ENCODE data around the gene RASA3. TPM values are rescaled to one million over a fixed set of nuclear protein-coding genes. Genes with fewer than 3 reads are reported as not detected.

The RASA3 gene
- total RNA-seq, 4 donors from 2014 or later: 29.5 to 38.1 (median 34.6) TPM

DNA sequence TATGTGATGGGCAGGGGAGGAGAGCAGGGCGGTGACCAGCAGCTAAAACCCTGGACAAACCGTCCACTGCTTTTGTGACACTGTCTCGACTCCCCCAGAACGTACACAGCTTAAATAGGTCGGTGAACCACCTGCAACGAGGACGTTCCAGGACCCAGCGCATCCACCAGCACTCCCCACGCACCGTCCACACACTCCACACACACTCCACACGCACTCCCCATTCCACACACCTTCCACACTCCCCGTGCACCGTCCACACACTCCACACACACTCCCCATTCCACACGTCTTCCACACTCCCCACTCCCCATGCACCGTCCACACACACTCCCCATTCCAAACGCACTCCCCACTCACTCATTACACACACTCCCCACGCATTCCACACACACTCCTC is 120.3 kb downstream of the RASA3 start:
- Histone ChIP-seq H3K4me1 (no peaks in the 10 kb centered on the region), H3K9me3 (no peaks in the 10 kb centered on the region), H3K27ac (replicated peaks in 1 of 4) (no peak overlapping the region), H3K4me3 (no peak overlapping the region), H3K36me3 (peaks cover 36 to 79% (median 65%) of the 10 kb centered on the region in 4 donors), H3K27me3 (peaks cover 0 to under 1% (median 0%) of the 10 kb centered on the region in 4 donors)
- TF ChIP-seq, protein P1, sequence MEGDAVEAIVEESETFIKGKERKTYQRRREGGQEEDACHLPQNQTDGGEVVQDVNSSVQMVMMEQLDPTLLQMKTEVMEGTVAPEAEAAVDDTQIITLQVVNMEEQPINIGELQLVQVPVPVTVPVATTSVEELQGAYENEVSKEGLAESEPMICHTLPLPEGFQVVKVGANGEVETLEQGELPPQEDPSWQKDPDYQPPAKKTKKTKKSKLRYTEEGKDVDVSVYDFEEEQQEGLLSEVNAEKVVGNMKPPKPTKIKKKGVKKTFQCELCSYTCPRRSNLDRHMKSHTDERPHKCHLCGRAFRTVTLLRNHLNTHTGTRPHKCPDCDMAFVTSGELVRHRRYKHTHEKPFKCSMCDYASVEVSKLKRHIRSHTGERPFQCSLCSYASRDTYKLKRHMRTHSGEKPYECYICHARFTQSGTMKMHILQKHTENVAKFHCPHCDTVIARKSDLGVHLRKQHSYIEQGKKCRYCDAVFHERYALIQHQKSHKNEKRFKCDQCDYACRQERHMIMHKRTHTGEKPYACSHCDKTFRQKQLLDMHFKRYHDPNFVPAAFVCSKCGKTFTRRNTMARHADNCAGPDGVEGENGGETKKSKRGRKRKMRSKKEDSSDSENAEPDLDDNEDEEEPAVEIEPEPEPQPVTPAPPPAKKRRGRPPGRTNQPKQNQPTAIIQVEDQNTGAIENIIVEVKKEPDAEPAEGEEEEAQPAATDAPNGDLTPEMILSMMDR (IDR thresholded peaks at IDR 0.05): no peak
- TF ChIP-seq POLR2AphosphoS5 (IDR thresholded peaks at IDR 0.05): no peak
- TF ChIP-seq POLR2A (IDR thresholded peaks at IDR 0.05; ENCODE audit: low read depth): no peak
- no peak for TF ChIP-seq EP300 (IDR thresholded peaks at IDR 0.05)
- DNase-seq (ENCODE audit: extremely low spot score): no peak
- intact Hi-C loops (cut with DNase I): no loop called here
- WGBS: 94% methylated on average over 17 of the region's 17 CpGs

- Histone ChIP-seq H3K27me3 (no peaks in the 10 kb centered on the region), H3K9me3 (no peaks in the 10 kb centered on the region), H3K27ac (replicated peaks in 1 of 4) (no peak overlapping the region), H3K36me3 (peaks cover 28 to 70% (median 56%) of the 10 kb centered on the region in 4 donors), H3K4me3 (no peak overlapping the region), H3K4me1 (no peaks in the 10 kb centered on the region)
- intact Hi-C loops (cut with DNase I): no loop called here
- no peak for DNase-seq (ENCODE audit: extremely low spot score)
- 92% methylated on average over 19 of the region's 19 CpGs for WGBS
- TF ChIP-seq POLR2AphosphoS5 (IDR thresholded peaks at IDR 0.05): no peak
- TF ChIP-seq, protein P1 (IDR thresholded peaks at IDR 0.05): no peak
- no peak for TF ChIP-seq POLR2A (IDR thresholded peaks at IDR 0.05; ENCODE audit: low read depth)
- no peak for TF ChIP-seq EP300 (IDR thresholded peaks at IDR 0.05)
Measured at GRCh38 chr13:114011226-114011625, 121.2 kb downstream of the RASA3 start.

GRCh38 chr13:114010401-114011101 is 121.9 kb downstream of the RASA3 start:
- H3K27me3 ChIP-seq: no peaks in the 10 kb centered on the region
- H3K4me3 ChIP-seq: no peak overlapping the region
- no peak overlapping the region for H3K27ac ChIP-seq (replicated peaks in 1 of 4)
- 90% methylated on average over 35 of the region's 37 CpGs for WGBS
- no peaks in the 10 kb centered on the region for H3K9me3 ChIP-seq
- TF ChIP-seq POLR2AphosphoS5 (IDR thresholded peaks at IDR 0.05): no peak
- TF ChIP-seq POLR2A (IDR thresholded peaks at IDR 0.05; ENCODE audit: low read depth): no peak
- TF ChIP-seq, protein P1 (IDR thresholded peaks at IDR 0.05): no peak
- TF ChIP-seq EP300 (IDR thresholded peaks at IDR 0.05): no peak
- no peak for DNase-seq (ENCODE audit: extremely low spot score)
- peaks cover 21 to 63% (median 51%) of the 10 kb centered on the region in 4 donors for H3K36me3 ChIP-seq
- intact Hi-C loops (cut with DNase I): no loop called here
- no peaks in the 10 kb centered on the region for H3K4me1 ChIP-seq

- intact Hi-C loops (cut with DNase I): no loop called here
- H3K27ac ChIP-seq (replicated peaks in 1 of 4): no peak overlapping the region
- no peaks in the 10 kb centered on the region for H3K9me3 ChIP-seq
- DNase-seq (ENCODE audit: extremely low spot score): no peak
- H3K4me3 ChIP-seq: no peak overlapping the region
- 90% methylated on average over 24 of the region's 31 CpGs for WGBS
- H3K4me1 ChIP-seq: no peaks in the 10 kb centered on the region
- TF ChIP-seq, protein P1 (IDR thresholded peaks at IDR 0.05): no peak
- no peak for TF ChIP-seq POLR2A (IDR thresholded peaks at IDR 0.05; ENCODE audit: low read depth)
- no peaks in the 10 kb centered on the region for H3K27me3 ChIP-seq
- H3K36me3 ChIP-seq: peaks cover 15 to 63% (median 47%) of the 10 kb centered on the region in 4 donors
Measured at GRCh38 chr13:114009590-114010400, 122.6 kb downstream of the RASA3 start.

Data from esophagus muscularis mucosa (tissue), 4 donors.